ENCODE results near the gene RBM38. TPM values are rescaled to one million over a fixed set of nuclear protein-coding genes. Genes with fewer than 3 reads are reported as not detected.

Gene RBM38
- total and polyA plus RNA-seq, 9 of the 15 experiments (the other 6 are each of a cell fraction or from before 2014, with no cell fraction given), result 0.28 to 82.4 (median 33.2) TPM

DNA sequence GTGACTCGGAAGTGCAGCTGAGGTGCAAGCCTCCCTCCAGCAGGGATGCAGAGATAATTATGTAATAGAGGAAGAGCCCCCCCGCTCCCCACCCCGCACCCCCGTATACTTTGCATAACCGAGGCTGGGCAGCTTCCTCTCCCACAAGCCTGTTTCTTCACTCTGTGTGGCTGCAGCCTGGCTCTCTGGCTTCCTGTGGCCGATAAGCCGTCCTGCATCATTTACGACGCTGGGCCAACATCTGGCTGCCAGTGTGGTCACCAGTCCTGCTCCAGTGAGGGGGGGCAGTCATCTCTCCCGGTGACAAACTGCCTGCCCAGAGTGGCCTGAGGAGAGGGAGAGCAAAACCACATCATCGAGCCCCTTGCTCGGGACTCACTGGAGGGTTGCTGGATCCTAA is 59.2 kb downstream of the RBM38 start (continued):
- TF ChIP-seq, protein P1, sequence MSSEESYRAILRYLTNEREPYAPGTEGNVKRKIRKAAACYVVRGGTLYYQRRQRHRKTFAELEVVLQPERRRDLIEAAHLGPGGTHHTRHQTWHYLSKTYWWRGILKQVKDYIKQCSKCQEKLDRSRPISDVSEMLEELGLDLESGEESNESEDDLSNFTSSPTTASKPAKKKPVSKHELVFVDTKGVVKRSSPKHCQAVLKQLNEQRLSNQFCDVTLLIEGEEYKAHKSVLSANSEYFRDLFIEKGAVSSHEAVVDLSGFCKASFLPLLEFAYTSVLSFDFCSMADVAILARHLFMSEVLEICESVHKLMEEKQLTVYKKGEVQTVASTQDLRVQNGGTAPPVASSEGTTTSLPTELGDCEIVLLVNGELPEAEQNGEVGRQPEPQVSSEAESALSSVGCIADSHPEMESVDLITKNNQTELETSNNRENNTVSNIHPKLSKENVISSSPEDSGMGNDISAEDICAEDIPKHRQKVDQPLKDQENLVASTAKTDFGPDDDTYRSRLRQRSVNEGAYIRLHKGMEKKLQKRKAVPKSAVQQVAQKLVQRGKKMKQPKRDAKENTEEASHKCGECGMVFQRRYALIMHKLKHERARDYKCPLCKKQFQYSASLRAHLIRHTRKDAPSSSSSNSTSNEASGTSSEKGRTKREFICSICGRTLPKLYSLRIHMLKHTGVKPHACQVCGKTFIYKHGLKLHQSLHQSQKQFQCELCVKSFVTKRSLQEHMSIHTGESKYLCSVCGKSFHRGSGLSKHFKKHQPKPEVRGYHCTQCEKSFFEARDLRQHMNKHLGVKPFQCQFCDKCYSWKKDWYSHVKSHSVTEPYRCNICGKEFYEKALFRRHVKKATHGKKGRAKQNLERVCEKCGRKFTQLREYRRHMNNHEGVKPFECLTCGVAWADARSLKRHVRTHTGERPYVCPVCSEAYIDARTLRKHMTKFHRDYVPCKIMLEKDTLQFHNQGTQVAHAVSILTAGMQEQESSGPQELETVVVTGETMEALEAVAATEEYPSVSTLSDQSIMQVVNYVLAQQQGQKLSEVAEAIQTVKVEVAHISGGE (CRISPR knock-in tag; IDR thresholded peaks at IDR 0.05), result no peak
- TF ChIP-seq, protein P2, sequence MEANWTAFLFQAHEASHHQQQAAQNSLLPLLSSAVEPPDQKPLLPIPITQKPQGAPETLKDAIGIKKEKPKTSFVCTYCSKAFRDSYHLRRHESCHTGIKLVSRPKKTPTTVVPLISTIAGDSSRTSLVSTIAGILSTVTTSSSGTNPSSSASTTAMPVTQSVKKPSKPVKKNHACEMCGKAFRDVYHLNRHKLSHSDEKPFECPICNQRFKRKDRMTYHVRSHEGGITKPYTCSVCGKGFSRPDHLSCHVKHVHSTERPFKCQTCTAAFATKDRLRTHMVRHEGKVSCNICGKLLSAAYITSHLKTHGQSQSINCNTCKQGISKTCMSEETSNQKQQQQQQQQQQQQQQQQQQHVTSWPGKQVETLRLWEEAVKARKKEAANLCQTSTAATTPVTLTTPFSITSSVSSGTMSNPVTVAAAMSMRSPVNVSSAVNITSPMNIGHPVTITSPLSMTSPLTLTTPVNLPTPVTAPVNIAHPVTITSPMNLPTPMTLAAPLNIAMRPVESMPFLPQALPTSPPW (CRISPR knock-in tag; IDR thresholded peaks at IDR 0.05), result peak; percentile 96
- no peak for TF ChIP-seq BCL6 (CRISPR knock-in tag; IDR thresholded peaks at IDR 0.05)
- no peak for TF ChIP-seq LCOR (CRISPR knock-in tag; IDR thresholded peaks at IDR 0.05)
- no peak for TF ChIP-seq RFX7 (CRISPR knock-in tag; IDR thresholded peaks at IDR 0.05)
- TF ChIP-seq HOMEZ (CRISPR knock-in tag; IDR thresholded peaks at IDR 0.05), result no peak
- no peak for TF ChIP-seq FOXJ3 (CRISPR knock-in tag; IDR thresholded peaks at IDR 0.05)
- TF ChIP-seq NFXL1 (CRISPR knock-in tag; IDR thresholded peaks at IDR 0.05), result no peak
- no peak for TF ChIP-seq ZMIZ1 (IDR thresholded peaks at IDR 0.05; ENCODE audit: low read depth in 2 of 2, low read length in 2 of 2)
- TF ChIP-seq E2F1 (CRISPR knock-in tag; IDR thresholded peaks at IDR 0.05), result no peak
- TF ChIP-seq SPI1 (IDR thresholded peaks at IDR 0.05; ENCODE audit: borderline replicate concordance, low read depth, low read length), result 0 out of 2 replicates have a peak, but pooled peaks have one; percentile 13
- TF ChIP-seq MTA3 (IDR thresholded peaks at IDR 0.05; ENCODE audit: borderline replicate concordance), result no peak
- peak; percentile 37 for TF ChIP-seq CEBPB (tag; IDR thresholded peaks at IDR 0.05)
- 0 out of 2 replicates have a peak, but pooled peaks have one; percentile 28 for TF ChIP-seq ZKSCAN8 (CRISPR knock-in tag; IDR thresholded peaks at IDR 0.05)
- no peak for TF ChIP-seq ZNF354B (CRISPR knock-in tag; IDR thresholded peaks at IDR 0.05)
- TF ChIP-seq ETV1 (tag; conservative IDR thresholded peaks at IDR 0.05; ENCODE audit: low read depth), result peak; percentile 84
